HEK293 (cell line): ENCODE measurements around the gene PLCB3.

Experiments
- BCL11A ChIP-seq: fragments of 450-650 bp; formaldehyde crosslinking; IDR thresholded peaks from 2 replicates; pipeline ENCODE4 v1.5.1; 2016; ENCODE audit warnings: low read depth, missing biosample characterization, missing genetic modification characterization
- CTCF ChIP-seq: fragments of 450-650 bp; formaldehyde crosslinking; IDR thresholded peaks from 2 replicates; pipeline ENCODE4 v1.5.1; 2016; ENCODE audit warnings: missing biosample characterization, missing genetic modification characterization
- GLI2 ChIP-seq: fragments of 450-650 bp; formaldehyde crosslinking; IDR thresholded peaks from 2 replicates; pipeline ENCODE4; 2017; ENCODE audit warnings: missing biosample characterization, missing genetic modification characterization, low read depth, borderline replicate concordance
- INSM2 ChIP-seq: fragments of 450-650 bp; formaldehyde crosslinking; IDR thresholded peaks from 2 replicates; pipeline ENCODE4 v1.5.1; 2016; ENCODE audit warnings: missing biosample characterization, missing genetic modification characterization
- ZBTB1 ChIP-seq: fragments of 450-650 bp; formaldehyde crosslinking; IDR thresholded peaks from 2 replicates; pipeline ENCODE4 v1.5.1; 2016; ENCODE audit warnings: missing biosample characterization, missing genetic modification characterization
- ZNF24 ChIP-seq: fragments of 450-650 bp; formaldehyde crosslinking; IDR thresholded peaks from 2 replicates; pipeline ENCODE4 v1.5.1; 2016; ENCODE audit warnings: missing biosample characterization, missing genetic modification characterization
- ZNF423 ChIP-seq: fragments of 450-650 bp; formaldehyde crosslinking; IDR thresholded peaks from 2 replicates; pipeline ENCODE4 v1.5.1; 2016; ENCODE audit warnings: missing biosample characterization, missing genetic modification characterization
- ZNF785 ChIP-seq: fragments of 450-650 bp; formaldehyde crosslinking; IDR thresholded peaks from 2 replicates; pipeline ENCODE4 v1.5.1; 2016; ENCODE audit warnings: missing biosample characterization, missing genetic modification characterization

GRCh38 chr11:64258356-64258755 is 7.0 kb downstream of the PLCB3 start:
- TF ChIP-seq BCL11A (no peak), ZBTB1 (tag by site-specific recombination) (no peak), INSM2 (tag by site-specific recombination) (no peak), GLI2 (tag by site-specific recombination) (no peak), CTCF (tag by site-specific recombination) (no peak), ZNF785 (no peak), ZNF24 (no peak), ZNF423 (tag by site-specific recombination) (no peak)
